ENCODE results near the gene PWWP2A.
"Not testable (repeated sequence)": the region's sequence is repeated elsewhere in the genome, so short reads cannot be mapped to it uniquely, and the experiment has no call there.

The PWWP2A gene

GRCh38 chr5:160119142-160119904 lies at the start of gene PWWP2A:
Gene PWWP2A (minus strand): TSS chr5:160119450. CDS start chr5:160119388, 62 bp downstream.
- peak; percentile 89 to 92 for DNase-seq (ENCODE audit: low read depth in 2 of 2)

- DNase-seq (ENCODE audit: low read depth in 2 of 2), result no peak
These were observed 48.4 kb upstream of the PWWP2A start for GRCh38 chr5:160167624-160168165.

GRCh38 chr5:160166973-160167623 lies 47.8 kb upstream of the PWWP2A start:
- no peak for DNase-seq (ENCODE audit: low read depth in 2 of 2)

GRCh38 chr5:160166069-160166972 lies 47.1 kb upstream of the PWWP2A start:
- DNase-seq (ENCODE audit: low read depth in 2 of 2), result no peak

GRCh38 chr5:160165137-160166068 lies 46.2 kb upstream of the PWWP2A start:
- peak in 1 of 2 donors; percentile 10 for DNase-seq (ENCODE audit: low read depth in 2 of 2)

GRCh38 chr5:160162910-160163309 lies 43.7 kb upstream of the PWWP2A start:
- no peak for DNase-seq (ENCODE audit: low read depth in 2 of 2)

GRCh38 chr5:160161626-160162025 lies 42.4 kb upstream of the PWWP2A start:
- no peak for DNase-seq (ENCODE audit: low read depth in 2 of 2)

- not testable (repeated sequence) for DNase-seq (ENCODE audit: low read depth in 2 of 2)
These were observed 41.6 kb upstream of the PWWP2A start for GRCh38 chr5:160160875-160161274.

GRCh38 chr5:160159991-160160792 lies 40.9 kb upstream of the PWWP2A start:
- DNase-seq (ENCODE audit: low read depth in 2 of 2), result no peak

- DNase-seq (ENCODE audit: low read depth in 2 of 2), result no peak
These were observed 38.8 kb upstream of the PWWP2A start for GRCh38 chr5:160158087-160158486.

GRCh38 chr5:160155017-160155750 lies 35.9 kb upstream of the PWWP2A start:
- no peak for DNase-seq (ENCODE audit: low read depth in 2 of 2)

- DNase-seq (ENCODE audit: low read depth in 2 of 2), result no peak
These were observed 33.7 kb upstream of the PWWP2A start for GRCh38 chr5:160152901-160153300.

- no peak for DNase-seq (ENCODE audit: low read depth in 2 of 2)
These were observed 33.0 kb upstream of the PWWP2A start for GRCh38 chr5:160152287-160152686.

- DNase-seq (ENCODE audit: low read depth in 2 of 2), result no peak
These were observed 31.8 kb upstream of the PWWP2A start for GRCh38 chr5:160151017-160151416.

- no peak for DNase-seq (ENCODE audit: low read depth in 2 of 2)
These were observed 31.1 kb upstream of the PWWP2A start for GRCh38 chr5:160150381-160150780.

GRCh38 chr5:160144436-160144835 lies 25.2 kb upstream of the PWWP2A start:
- DNase-seq (ENCODE audit: low read depth in 2 of 2), result not testable (repeated sequence)

- DNase-seq (ENCODE audit: low read depth in 2 of 2), result no peak
These were observed 15.1 kb upstream of the PWWP2A start for GRCh38 chr5:160134332-160134731.

GRCh38 chr5:160133918-160134304 lies 14.7 kb upstream of the PWWP2A start:
- no peak for DNase-seq (ENCODE audit: low read depth in 2 of 2)

Data from stimulated activated CD8-positive, alpha-beta memory T cell treated with anti-CD3 and anti-CD28 coated beads, Interleukin-15, amount 100 ng/mL, for 48 hours (primary cell).